Measurements from ENCODE around the gene NPC2.

Gene NPC2

GRCh38 chr14:74535756-74536325 is 42.7 kb upstream of the NPC2 start:
- peaks cover 14% of the 10 kb centered on the region for H3K27me3 Mint-ChIP-seq (ENCODE audit: low read depth, poor library complexity)
- TF ChIP-seq, protein P1, sequence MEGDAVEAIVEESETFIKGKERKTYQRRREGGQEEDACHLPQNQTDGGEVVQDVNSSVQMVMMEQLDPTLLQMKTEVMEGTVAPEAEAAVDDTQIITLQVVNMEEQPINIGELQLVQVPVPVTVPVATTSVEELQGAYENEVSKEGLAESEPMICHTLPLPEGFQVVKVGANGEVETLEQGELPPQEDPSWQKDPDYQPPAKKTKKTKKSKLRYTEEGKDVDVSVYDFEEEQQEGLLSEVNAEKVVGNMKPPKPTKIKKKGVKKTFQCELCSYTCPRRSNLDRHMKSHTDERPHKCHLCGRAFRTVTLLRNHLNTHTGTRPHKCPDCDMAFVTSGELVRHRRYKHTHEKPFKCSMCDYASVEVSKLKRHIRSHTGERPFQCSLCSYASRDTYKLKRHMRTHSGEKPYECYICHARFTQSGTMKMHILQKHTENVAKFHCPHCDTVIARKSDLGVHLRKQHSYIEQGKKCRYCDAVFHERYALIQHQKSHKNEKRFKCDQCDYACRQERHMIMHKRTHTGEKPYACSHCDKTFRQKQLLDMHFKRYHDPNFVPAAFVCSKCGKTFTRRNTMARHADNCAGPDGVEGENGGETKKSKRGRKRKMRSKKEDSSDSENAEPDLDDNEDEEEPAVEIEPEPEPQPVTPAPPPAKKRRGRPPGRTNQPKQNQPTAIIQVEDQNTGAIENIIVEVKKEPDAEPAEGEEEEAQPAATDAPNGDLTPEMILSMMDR (IDR thresholded peaks at IDR 0.05) = no peak
- peaks cover 22% of the 10 kb centered on the region for H3K4me1 Mint-ChIP-seq
- DNase-seq = no peak
- H3K9me3 Mint-ChIP-seq = no peaks in the 10 kb centered on the region
- H3K36me3 Mint-ChIP-seq (ENCODE audit: low read depth) = no peaks in the 10 kb centered on the region
- no peak overlapping the region for H3K4me3 Mint-ChIP-seq
- H3K27ac Mint-ChIP-seq = no peak overlapping the region

DNA sequence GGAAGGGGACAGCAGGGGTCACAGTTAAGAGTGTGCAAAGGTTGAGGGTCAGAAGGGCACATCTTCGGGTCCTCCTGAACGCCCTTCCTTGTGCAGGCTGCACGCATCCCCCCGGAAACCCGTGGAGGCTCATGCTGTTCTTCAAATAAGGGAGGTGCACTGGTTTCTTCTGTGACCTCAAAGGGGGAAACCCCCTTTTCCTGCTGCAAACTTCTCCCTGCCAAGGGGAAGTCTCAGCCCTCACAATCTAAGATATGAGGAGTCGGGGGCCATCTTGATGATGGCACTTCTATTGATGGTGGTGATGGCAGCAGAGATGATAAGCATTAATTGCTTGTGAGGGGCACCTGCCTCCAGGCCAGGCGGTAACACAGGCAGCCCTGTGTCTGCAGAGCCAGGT is 40.5 kb upstream of the NPC2 start:
- DNase-seq = no peak
- no peak overlapping the region for H3K4me3 Mint-ChIP-seq
- H3K36me3 Mint-ChIP-seq (ENCODE audit: low read depth) = no peaks in the 10 kb centered on the region
- no peaks in the 10 kb centered on the region for H3K9me3 Mint-ChIP-seq
- H3K4me1 Mint-ChIP-seq = peaks cover 8% of the 10 kb centered on the region
- no peak overlapping the region for H3K27ac Mint-ChIP-seq
- peaks cover 18% of the 10 kb centered on the region for H3K27me3 Mint-ChIP-seq (ENCODE audit: low read depth, poor library complexity)
- TF ChIP-seq, protein P1 (IDR thresholded peaks at IDR 0.05) = no peak

DNA sequence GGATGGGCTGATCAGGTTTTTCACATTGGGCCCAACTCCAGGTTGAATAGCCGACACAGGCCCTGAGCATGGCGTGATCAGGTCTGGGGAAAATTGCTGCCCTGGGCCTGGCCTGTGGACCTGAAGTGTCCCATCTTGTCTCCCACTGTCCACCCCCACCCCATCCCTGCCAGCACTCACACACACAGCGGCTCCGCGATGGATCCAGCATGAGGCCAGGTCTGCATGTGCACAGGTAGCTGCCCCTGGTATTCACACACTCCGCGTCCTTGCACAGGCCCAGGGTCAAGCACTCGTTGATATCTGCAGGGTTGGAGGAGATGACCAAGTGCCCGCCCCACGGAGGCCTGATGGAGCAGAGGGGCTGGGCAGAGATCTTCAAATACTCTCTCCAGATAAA is 39.1 kb upstream of the NPC2 start:
- Mint-ChIP-seq H3K4me3 (no peak overlapping the region), H3K36me3 (ENCODE audit: low read depth) (no peaks in the 10 kb centered on the region), H3K9me3 (no peaks in the 10 kb centered on the region), H3K27ac (no peak overlapping the region), H3K27me3 (ENCODE audit: low read depth, poor library complexity) (peaks cover 20% of the 10 kb centered on the region), H3K4me1 (peaks cover 7% of the 10 kb centered on the region)
- no peak for DNase-seq
- TF ChIP-seq, protein P1 (IDR thresholded peaks at IDR 0.05) = no peak

DNA sequence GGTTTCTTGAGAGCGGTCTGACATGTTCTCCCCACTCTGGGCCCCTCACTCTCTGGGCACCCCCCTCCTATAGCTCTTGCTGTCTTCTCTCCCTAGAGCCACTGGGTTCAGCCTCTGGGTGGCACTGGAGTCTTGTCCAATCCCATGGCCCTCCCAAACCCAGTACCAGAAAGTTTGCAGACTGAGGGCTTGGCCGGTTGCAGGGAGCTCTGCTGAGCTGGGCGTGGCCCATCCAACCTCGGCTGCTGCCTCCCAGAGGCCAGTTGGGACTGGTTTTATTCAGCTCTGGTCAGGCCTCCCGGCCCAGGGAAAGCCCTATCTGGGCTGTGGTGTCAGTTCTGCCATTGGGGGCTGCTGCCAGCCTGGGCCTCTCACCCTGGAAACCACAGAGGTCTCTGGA is 38.4 kb upstream of the NPC2 start:
- TF ChIP-seq, protein P1 (IDR thresholded peaks at IDR 0.05) = no peak
- Mint-ChIP-seq H3K27ac (no peak overlapping the region), H3K36me3 (ENCODE audit: low read depth) (no peaks in the 10 kb centered on the region), H3K27me3 (ENCODE audit: low read depth, poor library complexity) (peaks cover 19% of the 10 kb centered on the region), H3K4me3 (no peak overlapping the region), H3K9me3 (no peaks in the 10 kb centered on the region), H3K4me1 (peaks cover 7% of the 10 kb centered on the region)
- no peak for DNase-seq

GRCh38 chr14:74531006-74531405 is 37.9 kb upstream of the NPC2 start:
- H3K27ac Mint-ChIP-seq = no peak overlapping the region
- TF ChIP-seq, protein P1 (IDR thresholded peaks at IDR 0.05) = no peak
- H3K27me3 Mint-ChIP-seq (ENCODE audit: low read depth, poor library complexity) = peaks cover 24% of the 10 kb centered on the region
- no peak for DNase-seq
- H3K4me1 Mint-ChIP-seq = peaks cover 10% of the 10 kb centered on the region
- H3K4me3 Mint-ChIP-seq = no peak overlapping the region
- no peaks in the 10 kb centered on the region for H3K9me3 Mint-ChIP-seq
- H3K36me3 Mint-ChIP-seq (ENCODE audit: low read depth) = no peaks in the 10 kb centered on the region

DNA sequence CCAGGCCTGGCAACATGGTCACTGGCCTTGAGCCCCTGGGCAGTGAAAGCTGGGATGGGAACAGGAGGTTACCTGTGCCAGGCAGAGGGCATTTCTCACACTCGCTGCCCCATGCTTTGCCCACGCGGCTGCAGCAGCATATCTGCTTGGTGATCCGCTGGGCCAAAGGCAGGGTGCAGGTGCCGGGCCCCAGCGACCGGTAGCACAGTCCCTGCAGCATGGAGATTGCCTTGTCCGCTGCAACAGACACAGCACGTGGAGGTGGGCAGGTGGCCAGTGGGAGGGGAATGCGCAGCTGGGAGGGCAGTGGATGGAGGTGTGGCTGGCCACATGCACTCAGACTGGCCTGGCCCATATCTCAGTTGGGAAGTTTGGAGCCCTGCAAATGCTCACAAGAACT is 35.8 kb upstream of the NPC2 start:
- H3K4me3 Mint-ChIP-seq = no peak overlapping the region
- no peaks in the 10 kb centered on the region for H3K9me3 Mint-ChIP-seq
- no peak overlapping the region for H3K27ac Mint-ChIP-seq
- H3K27me3 Mint-ChIP-seq (ENCODE audit: low read depth, poor library complexity) = peaks cover 33% of the 10 kb centered on the region
- H3K4me1 Mint-ChIP-seq = peaks cover 25% of the 10 kb centered on the region
- no peaks in the 10 kb centered on the region for H3K36me3 Mint-ChIP-seq (ENCODE audit: low read depth)
- TF ChIP-seq, protein P1 (IDR thresholded peaks at IDR 0.05) = no peak
- no peak for DNase-seq

Measured in nephron progenitor cell (in vitro differentiated cells).